ENCODE data around the gene HS3ST2. TPM values are rescaled to one million over a fixed set of nuclear protein-coding genes. Genes with fewer than 3 reads are reported as not detected.

HS3ST2 gene
- polyA plus RNA-seq, 1 of the 3 experiments (the other 2 are of a cell fraction) = not detected

DNA sequence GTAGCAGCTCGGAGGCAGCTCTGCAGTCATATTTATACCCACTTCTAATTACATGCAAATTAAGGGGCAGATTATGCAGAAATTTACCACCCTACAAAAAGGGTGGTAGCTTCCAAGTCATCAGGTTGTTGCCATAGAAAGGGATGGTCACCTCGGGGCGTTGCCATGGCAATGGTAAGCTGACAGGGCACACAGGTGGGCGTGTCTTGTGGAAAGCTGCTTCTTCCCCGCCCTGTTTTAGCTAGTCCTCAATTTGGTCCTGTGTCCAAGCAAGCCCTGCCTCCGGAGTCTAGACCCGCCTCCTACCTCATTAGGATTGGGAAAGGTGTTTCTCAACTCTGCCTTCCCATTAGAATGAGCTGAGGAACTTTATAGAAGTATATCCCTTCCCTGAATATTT lies 98.7 kb downstream of the HS3ST2 start:
- Histone ChIP-seq H3K9me3 (no peaks in the 10 kb centered on the region), H3K9me2 (no peaks in the 10 kb centered on the region), H3K4me3 (ENCODE audit: low read depth in 2 of 2, low read length in 1 of 2) (no peak overlapping the region), H3F3A (replicated peaks; ENCODE audit: insufficient read depth) (no peaks in the 10 kb centered on the region), H4K20me1 (ENCODE audit: insufficient read depth) (no peaks in the 10 kb centered on the region), H3K4me1 (ENCODE audit: control insufficient read depth in 1 of 2, insufficient read depth in 2 of 2, low read depth in 1 of 2, low read length in 1 of 2) (no peaks in the 10 kb centered on the region), H3K4me2 (no peak overlapping the region), H3K36me3 (replicated peaks in 1 of 2; ENCODE audit: control insufficient read depth in 1 of 2, insufficient read depth in 2 of 2, low read length in 1 of 2) (no peaks in the 10 kb centered on the region), H3K9ac (no peak overlapping the region), H2AFZ (ENCODE audit: low read depth) (no peak overlapping the region), H3K27me3 (ENCODE audit: insufficient read depth) (no peaks in the 10 kb centered on the region), H3K79me2 (ENCODE audit: insufficient read depth) (no peaks in the 10 kb centered on the region), H3K27ac (ENCODE audit: low read depth in 2 of 2, low read length in 1 of 2) (no peak overlapping the region)
- DNase-seq = no peak
- TF ChIP-seq TAF1 (IDR thresholded peaks at IDR 0.05; ENCODE audit: borderline replicate concordance, low read depth, low read length) (no peak), RFX5 (IDR thresholded peaks at IDR 0.05; ENCODE audit: low read length) (no peak), NRF1 (IDR thresholded peaks at IDR 0.05; ENCODE audit: low read depth, low read length) (no peak)
- TF ChIP-seq, protein P1, sequence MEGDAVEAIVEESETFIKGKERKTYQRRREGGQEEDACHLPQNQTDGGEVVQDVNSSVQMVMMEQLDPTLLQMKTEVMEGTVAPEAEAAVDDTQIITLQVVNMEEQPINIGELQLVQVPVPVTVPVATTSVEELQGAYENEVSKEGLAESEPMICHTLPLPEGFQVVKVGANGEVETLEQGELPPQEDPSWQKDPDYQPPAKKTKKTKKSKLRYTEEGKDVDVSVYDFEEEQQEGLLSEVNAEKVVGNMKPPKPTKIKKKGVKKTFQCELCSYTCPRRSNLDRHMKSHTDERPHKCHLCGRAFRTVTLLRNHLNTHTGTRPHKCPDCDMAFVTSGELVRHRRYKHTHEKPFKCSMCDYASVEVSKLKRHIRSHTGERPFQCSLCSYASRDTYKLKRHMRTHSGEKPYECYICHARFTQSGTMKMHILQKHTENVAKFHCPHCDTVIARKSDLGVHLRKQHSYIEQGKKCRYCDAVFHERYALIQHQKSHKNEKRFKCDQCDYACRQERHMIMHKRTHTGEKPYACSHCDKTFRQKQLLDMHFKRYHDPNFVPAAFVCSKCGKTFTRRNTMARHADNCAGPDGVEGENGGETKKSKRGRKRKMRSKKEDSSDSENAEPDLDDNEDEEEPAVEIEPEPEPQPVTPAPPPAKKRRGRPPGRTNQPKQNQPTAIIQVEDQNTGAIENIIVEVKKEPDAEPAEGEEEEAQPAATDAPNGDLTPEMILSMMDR (IDR thresholded peaks at IDR 0.05) = no peak
- 28% methylated on average over 7 of the region's 7 CpGs for WGBS (ENCODE audit: low lambda C conversion rate)
- ChIA-PET POLR2A (no interaction called here), CTCF (interaction anchor here (10.1 kb wide), 1 partner anchor 14 kb away, joined by 77 read pairs; no protein-coding TSS in a partner anchor)

DNA sequence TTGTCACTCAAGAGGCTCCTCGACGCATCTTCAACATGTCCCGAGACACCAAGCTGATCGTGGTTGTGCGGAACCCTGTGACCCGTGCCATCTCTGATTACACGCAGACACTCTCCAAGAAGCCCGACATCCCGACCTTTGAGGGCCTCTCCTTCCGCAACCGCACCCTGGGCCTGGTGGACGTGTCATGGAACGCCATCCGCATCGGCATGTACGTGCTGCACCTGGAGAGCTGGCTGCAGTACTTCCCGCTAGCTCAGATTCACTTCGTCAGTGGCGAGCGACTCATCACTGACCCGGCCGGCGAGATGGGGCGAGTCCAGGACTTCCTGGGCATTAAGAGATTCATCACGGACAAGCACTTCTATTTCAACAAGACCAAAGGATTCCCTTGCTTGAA lies 101.0 kb downstream of the HS3ST2 start:
- Histone ChIP-seq H2AFZ (ENCODE audit: low read depth) (no peak overlapping the region), H3K4me3 (ENCODE audit: low read depth in 2 of 2, low read length in 1 of 2) (no peak overlapping the region), H3K9me2 (no peaks in the 10 kb centered on the region), H3K4me1 (ENCODE audit: control insufficient read depth in 1 of 2, insufficient read depth in 2 of 2, low read depth in 1 of 2, low read length in 1 of 2) (no peaks in the 10 kb centered on the region), H3F3A (replicated peaks; ENCODE audit: insufficient read depth) (no peaks in the 10 kb centered on the region), H3K9me3 (no peaks in the 10 kb centered on the region), H3K4me2 (no peak overlapping the region), H3K36me3 (replicated peaks in 1 of 2; ENCODE audit: control insufficient read depth in 1 of 2, insufficient read depth in 2 of 2, low read length in 1 of 2) (no peaks in the 10 kb centered on the region), H3K79me2 (ENCODE audit: insufficient read depth) (no peaks in the 10 kb centered on the region), H4K20me1 (ENCODE audit: insufficient read depth) (no peaks in the 10 kb centered on the region), H3K27me3 (ENCODE audit: insufficient read depth) (no peaks in the 10 kb centered on the region), H3K27ac (ENCODE audit: low read depth in 2 of 2, low read length in 1 of 2) (no peak overlapping the region), H3K9ac (no peak overlapping the region)
- CTCF ChIA-PET = interaction anchor here (1.3 to 10.1 kb wide), 4 partner anchors 16 to 62 kb away, joined by 3 to 77 read pairs (median 7); no protein-coding TSS in a partner anchor
- POLR2A ChIA-PET = no interaction called here
- no peak for DNase-seq
- WGBS (ENCODE audit: low lambda C conversion rate) = 59% methylated on average over 25 of the region's 25 CpGs
- TF ChIP-seq FOXM1 (IDR thresholded peaks at IDR 0.05; ENCODE audit: low read depth) = no peak
- no peak for TF ChIP-seq RFX5 (IDR thresholded peaks at IDR 0.05; ENCODE audit: low read length)
- no peak for TF ChIP-seq RXRA (IDR thresholded peaks at IDR 0.05; ENCODE audit: borderline replicate concordance, low read depth)
- TF ChIP-seq TCF12 (IDR thresholded peaks at IDR 0.05) = no peak
- TF ChIP-seq NRF1 (IDR thresholded peaks at IDR 0.05; ENCODE audit: low read depth, low read length) = no peak
- TF ChIP-seq, protein P2, sequence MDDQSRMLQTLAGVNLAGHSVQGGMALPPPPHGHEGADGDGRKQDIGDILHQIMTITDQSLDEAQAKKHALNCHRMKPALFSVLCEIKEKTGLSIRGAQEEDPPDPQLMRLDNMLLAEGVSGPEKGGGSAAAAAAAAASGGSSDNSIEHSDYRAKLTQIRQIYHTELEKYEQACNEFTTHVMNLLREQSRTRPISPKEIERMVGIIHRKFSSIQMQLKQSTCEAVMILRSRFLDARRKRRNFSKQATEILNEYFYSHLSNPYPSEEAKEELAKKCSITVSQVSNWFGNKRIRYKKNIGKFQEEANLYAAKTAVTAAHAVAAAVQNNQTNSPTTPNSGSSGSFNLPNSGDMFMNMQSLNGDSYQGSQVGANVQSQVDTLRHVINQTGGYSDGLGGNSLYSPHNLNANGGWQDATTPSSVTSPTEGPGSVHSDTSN (IDR thresholded peaks at IDR 0.05) = no peak
- TF ChIP-seq GATA2 (CRISPR knock-in tag; IDR thresholded peaks at IDR 0.05) = no peak
- TF ChIP-seq, protein P1 (IDR thresholded peaks at IDR 0.05) = no peak
- TF ChIP-seq TAF1 (IDR thresholded peaks at IDR 0.05; ENCODE audit: borderline replicate concordance, low read depth, low read length) = no peak
- TF ChIP-seq, protein P3, sequence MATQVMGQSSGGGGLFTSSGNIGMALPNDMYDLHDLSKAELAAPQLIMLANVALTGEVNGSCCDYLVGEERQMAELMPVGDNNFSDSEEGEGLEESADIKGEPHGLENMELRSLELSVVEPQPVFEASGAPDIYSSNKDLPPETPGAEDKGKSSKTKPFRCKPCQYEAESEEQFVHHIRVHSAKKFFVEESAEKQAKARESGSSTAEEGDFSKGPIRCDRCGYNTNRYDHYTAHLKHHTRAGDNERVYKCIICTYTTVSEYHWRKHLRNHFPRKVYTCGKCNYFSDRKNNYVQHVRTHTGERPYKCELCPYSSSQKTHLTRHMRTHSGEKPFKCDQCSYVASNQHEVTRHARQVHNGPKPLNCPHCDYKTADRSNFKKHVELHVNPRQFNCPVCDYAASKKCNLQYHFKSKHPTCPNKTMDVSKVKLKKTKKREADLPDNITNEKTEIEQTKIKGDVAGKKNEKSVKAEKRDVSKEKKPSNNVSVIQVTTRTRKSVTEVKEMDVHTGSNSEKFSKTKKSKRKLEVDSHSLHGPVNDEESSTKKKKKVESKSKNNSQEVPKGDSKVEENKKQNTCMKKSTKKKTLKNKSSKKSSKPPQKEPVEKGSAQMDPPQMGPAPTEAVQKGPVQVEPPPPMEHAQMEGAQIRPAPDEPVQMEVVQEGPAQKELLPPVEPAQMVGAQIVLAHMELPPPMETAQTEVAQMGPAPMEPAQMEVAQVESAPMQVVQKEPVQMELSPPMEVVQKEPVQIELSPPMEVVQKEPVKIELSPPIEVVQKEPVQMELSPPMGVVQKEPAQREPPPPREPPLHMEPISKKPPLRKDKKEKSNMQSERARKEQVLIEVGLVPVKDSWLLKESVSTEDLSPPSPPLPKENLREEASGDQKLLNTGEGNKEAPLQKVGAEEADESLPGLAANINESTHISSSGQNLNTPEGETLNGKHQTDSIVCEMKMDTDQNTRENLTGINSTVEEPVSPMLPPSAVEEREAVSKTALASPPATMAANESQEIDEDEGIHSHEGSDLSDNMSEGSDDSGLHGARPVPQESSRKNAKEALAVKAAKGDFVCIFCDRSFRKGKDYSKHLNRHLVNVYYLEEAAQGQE (IDR thresholded peaks at IDR 0.05; ENCODE audit: low read depth, low read length) = no peak
- no peak for TF ChIP-seq FOXJ3 (CRISPR knock-in tag; IDR thresholded peaks at IDR 0.05)
- TF ChIP-seq, protein P4, sequence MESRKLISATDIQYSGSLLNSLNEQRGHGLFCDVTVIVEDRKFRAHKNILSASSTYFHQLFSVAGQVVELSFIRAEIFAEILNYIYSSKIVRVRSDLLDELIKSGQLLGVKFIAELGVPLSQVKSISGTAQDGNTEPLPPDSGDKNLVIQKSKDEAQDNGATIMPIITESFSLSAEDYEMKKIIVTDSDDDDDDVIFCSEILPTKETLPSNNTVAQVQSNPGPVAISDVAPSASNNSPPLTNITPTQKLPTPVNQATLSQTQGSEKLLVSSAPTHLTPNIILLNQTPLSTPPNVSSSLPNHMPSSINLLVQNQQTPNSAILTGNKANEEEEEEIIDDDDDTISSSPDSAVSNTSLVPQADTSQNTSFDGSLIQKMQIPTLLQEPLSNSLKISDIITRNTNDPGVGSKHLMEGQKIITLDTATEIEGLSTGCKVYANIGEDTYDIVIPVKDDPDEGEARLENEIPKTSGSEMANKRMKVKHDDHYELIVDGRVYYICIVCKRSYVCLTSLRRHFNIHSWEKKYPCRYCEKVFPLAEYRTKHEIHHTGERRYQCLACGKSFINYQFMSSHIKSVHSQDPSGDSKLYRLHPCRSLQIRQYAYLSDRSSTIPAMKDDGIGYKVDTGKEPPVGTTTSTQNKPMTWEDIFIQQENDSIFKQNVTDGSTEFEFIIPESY (IDR thresholded peaks at IDR 0.05; ENCODE audit: borderline replicate concordance, low read depth) = no peak
- TF ChIP-seq FOSL2 (IDR thresholded peaks at IDR 0.05; ENCODE audit: borderline replicate concordance, low read depth) = no peak
- no peak for TF ChIP-seq SIN3A (IDR thresholded peaks at IDR 0.05; ENCODE audit: borderline replicate concordance, low read depth, low read length)
